Measurements from ENCODE around the gene FBXO36.

FBXO36 gene

GRCh38 chr2:229974266-229974665, 52.0 kb downstream of the FBXO36 start:
- no peak for DNase-seq

- peak; percentile 6 to 32 for DNase-seq
Observed at GRCh38 chr2:229980431-229981184, 58.3 kb downstream of the FBXO36 start.

- no peak for DNase-seq
Observed at GRCh38 chr2:229993236-229993635, 70.9 kb downstream of the FBXO36 start.

- no peak for DNase-seq
Observed at GRCh38 chr2:229996320-229996719, 74.0 kb downstream of the FBXO36 start.

- DNase-seq = no peak
Observed at GRCh38 chr2:229997565-229997964, 75.3 kb downstream of the FBXO36 start.

GRCh38 chr2:230000118-230000841, 78.0 kb downstream of the FBXO36 start:
- DNase-seq = peak in 1 of 2 experiments; percentile 9

GRCh38 chr2:230007931-230008707, 85.8 kb downstream of the FBXO36 start:
- DNase-seq = peak; percentile 89 to 91

- DNase-seq = no peak
Observed at GRCh38 chr2:230008708-230009066, 86.4 kb downstream of the FBXO36 start.

GRCh38 chr2:230010501-230010900, 88.2 kb downstream of the FBXO36 start:
- DNase-seq = no peak

- no peak for DNase-seq
Observed at GRCh38 chr2:230011617-230012016, 89.3 kb downstream of the FBXO36 start.

GRCh38 chr2:230012267-230012884, 90.1 kb downstream of the FBXO36 start:
- DNase-seq = no peak

GRCh38 chr2:230016844-230017243, 94.5 kb downstream of the FBXO36 start:
- no peak for DNase-seq

GRCh38 chr2:230018153-230018552, 95.8 kb downstream of the FBXO36 start:
- DNase-seq = no peak

- DNase-seq = no peak
Observed at GRCh38 chr2:230019742-230020141, 97.4 kb downstream of the FBXO36 start.

GRCh38 chr2:230023313-230023712, 101.0 kb downstream of the FBXO36 start:
- DNase-seq = no peak

- DNase-seq = no peak
Observed at GRCh38 chr2:230042195-230042594, 119.9 kb downstream of the FBXO36 start.

GRCh38 chr2:230043025-230043424, 120.7 kb downstream of the FBXO36 start:
- DNase-seq = no peak

- no peak for DNase-seq
Observed at GRCh38 chr2:230043461-230043860, 121.2 kb downstream of the FBXO36 start.

- DNase-seq = no peak
Observed at GRCh38 chr2:230046491-230046890, 124.2 kb downstream of the FBXO36 start.

- DNase-seq = no peak
Observed at GRCh38 chr2:230048010-230048671, 125.8 kb downstream of the FBXO36 start.

- DNase-seq = no peak
Observed at GRCh38 chr2:230050136-230050535, 127.8 kb downstream of the FBXO36 start.

- DNase-seq = no peak
Observed at GRCh38 chr2:230052299-230052698, 130.0 kb downstream of the FBXO36 start.
